CD4-positive, alpha-beta memory T cell (primary cell): ENCODE measurements around the gene CPSF6. TPM values are rescaled to one million over a fixed set of nuclear protein-coding genes. Genes with fewer than 3 reads are reported as not detected.

ENCODE experiments used
- CTCF ChIA-PET: fragments of 350-600 bp; sonication (Branson Sonifier 250); formaldehyde crosslinking; loops from one replicate; lab custom pipeline; 2021; ENCODE audit warnings: inconsistent platforms; ENCODE audit not compliant: partially characterized antibody; lab: Charles Lee
- POLR2A ChIA-PET: fragments of 350-600 bp; sonication (Branson Sonifier 250); formaldehyde crosslinking; loops from one replicate; lab custom pipeline; 2021; ENCODE audit not compliant: partially characterized antibody; lab: Charles Lee
- DNase-seq, 5 donors: peaks; one replicate each; pipeline versions ENCODE4 v3.0.0 to v3.0.0-alpha.2; 2020 to 2022; ENCODE audit warnings: mixed read lengths in 1 of 5
- H3K27ac ChIP-seq: one replicate; pipeline ENCODE4 v1.7.0; 2013; ENCODE audit warnings: low read depth, low read length
- H3K27me3 ChIP-seq: 2 replicates; pipeline ENCODE4 v1.7.0; 2013; ENCODE audit warnings: mild to moderate bottlenecking, low read length, moderate library complexity; ENCODE audit not compliant: insufficient read depth
- H3K36me3 ChIP-seq: 2 replicates; pipeline ENCODE4 v1.7.0; 2013; ENCODE audit warnings: mild to moderate bottlenecking, low read length, moderate library complexity; ENCODE audit not compliant: insufficient read depth
- H3K4me1 ChIP-seq: 2 replicates; pipeline ENCODE4 v1.7.0; 2013; ENCODE audit warnings: mild to moderate bottlenecking, low read length, moderate library complexity; ENCODE audit not compliant: insufficient read depth
- H3K4me3 ChIP-seq, 2 donors: one replicate each; pipeline ENCODE4 v1.7.0; 2013; ENCODE audit warnings: low read length in 2 of 2, mild to moderate bottlenecking in 1 of 2
- H3K9me3 ChIP-seq, 2 donors: one replicate each; pipeline ENCODE4 v1.7.0; 2013; ENCODE audit warnings: low read length in 2 of 2, control low read depth in 1 of 2; ENCODE audit not compliant: control insufficient read depth in 1 of 2
- H3K27ac Mint-ChIP-seq, 7 donors: one replicate each; pipeline ENCODE4 v1.8.0; 2020 to 2021; ENCODE audit warnings: mixed read lengths in 7 of 7, mild to moderate bottlenecking in 6 of 7, inconsistent platforms in 3 of 7, moderate library complexity in 3 of 7
- H3K27me3 Mint-ChIP-seq, 2 donors: one replicate each; pipeline ENCODE4 v1.8.0; 2020 to 2021; ENCODE audit warnings: mixed read lengths in 2 of 2
- H3K36me3 Mint-ChIP-seq, 2 donors: one replicate each; pipeline ENCODE4 v1.8.0; 2020 to 2021; ENCODE audit warnings: mixed read lengths in 2 of 2, inconsistent platforms in 1 of 2, mild to moderate bottlenecking in 1 of 2
- H3K4me1 Mint-ChIP-seq, 4 donors: one replicate each; pipeline ENCODE4 v1.8.0; 2020 to 2021; ENCODE audit warnings: mixed read lengths in 4 of 4, mild to moderate bottlenecking in 1 of 4
- H3K4me3 Mint-ChIP-seq, 8 donors: one replicate each; pipeline ENCODE4 v1.8.0; 2020 to 2021; ENCODE audit warnings: mixed read lengths in 8 of 8, mild to moderate bottlenecking in 7 of 8, moderate library complexity in 6 of 8, inconsistent platforms in 3 of 8
- H3K9me3 Mint-ChIP-seq, 8 donors: one replicate each; pipeline ENCODE4 v1.8.0; 2020 to 2021; ENCODE audit warnings: mixed read lengths in 8 of 8, mild to moderate bottlenecking in 5 of 8, inconsistent platforms in 3 of 8, moderate library complexity in 1 of 8
- intact Hi-C: fragments of 100-400 bp; cut with micrococcal nuclease; formaldehyde crosslinking; loops from one replicate; pipeline ENCODE4 v1.15.1; 2023
- polyA plus RNA-seq, 2 donors: library from polyadenylated mRNA; unstranded; fragments of 300-500 nt; fragmentation: Illumina TruSeq; gene quantifications; one replicate each; pipeline ENCODE4 v1.2.3, GENCODE V29; 2021
- total RNA-seq, 2 experiments: library from RNA; stranded (reverse); gene quantifications; one replicate each; pipeline ENCODE4 v1.2.3, GENCODE V29; 2021

Gene CPSF6
- total and polyA plus RNA-seq, 4 experiments from 2014 or later = 55.7 to 120 (median 84.9) TPM

- no peaks in the 10 kb centered on the region for H3K9me3 Mint-ChIP-seq
- no peak for DNase-seq
- no peak overlapping the region for H3K4me3 ChIP-seq
- H3K4me1 ChIP-seq = no peaks in the 10 kb centered on the region
- CTCF ChIA-PET = interaction anchor here (1.8 kb wide), 1 partner anchor 57 kb away, joined by 4 read pairs; no protein-coding TSS in a partner anchor
- no peaks in the 10 kb centered on the region for H3K27me3 Mint-ChIP-seq
- no peaks in the 10 kb centered on the region for H3K4me1 Mint-ChIP-seq
- intact Hi-C loops = no loop called here
- no peak overlapping the region for H3K27ac Mint-ChIP-seq
- H3K9me3 ChIP-seq = no peaks in the 10 kb centered on the region
- H3K36me3 ChIP-seq = no peaks in the 10 kb centered on the region
- H3K27ac ChIP-seq = no peak overlapping the region
- POLR2A ChIA-PET = interaction anchor here (0.6 kb wide), 1 partner anchor 1928 kb away, joined by 3 read pairs; no protein-coding TSS in a partner anchor
- H3K27me3 ChIP-seq = no peaks in the 10 kb centered on the region
- H3K36me3 Mint-ChIP-seq = no peaks in the 10 kb centered on the region
- H3K4me3 Mint-ChIP-seq = no peak overlapping the region
Measured at GRCh38 chr12:69214169-69214568, 25.2 kb upstream of the CPSF6 start.

- no peak for DNase-seq
- Mint-ChIP-seq H3K9me3 (peaks cover 0 to 3% (median 0%) of the 10 kb centered on the region in 8 donors), H3K27me3 (peaks cover 0 to 2% of the 10 kb centered on the region in 2 donors), H3K4me3 (no peak overlapping the region), H3K36me3 (no peaks in the 10 kb centered on the region), H3K4me1 (no peaks in the 10 kb centered on the region), H3K27ac (no peak overlapping the region)
- Histone ChIP-seq H3K4me1 (no peaks in the 10 kb centered on the region), H3K27ac (no peak overlapping the region), H3K9me3 (no peaks in the 10 kb centered on the region), H3K4me3 (no peak overlapping the region), H3K27me3 (no peaks in the 10 kb centered on the region), H3K36me3 (no peaks in the 10 kb centered on the region)
- CTCF ChIA-PET = interaction anchor here (1.9 kb wide), 1 partner anchor 29 kb away, joined by 6 read pairs; no protein-coding TSS in a partner anchor
- intact Hi-C loops = no loop called here
- POLR2A ChIA-PET = no interaction called here
Measured at GRCh38 chr12:69225251-69225910, 14.0 kb upstream of the CPSF6 start.

GRCh38 chr12:69231479-69231878 is 7.9 kb upstream of the CPSF6 start:
- Mint-ChIP-seq H3K27ac (no peak overlapping the region), H3K4me1 (no peaks in the 10 kb centered on the region)
- CTCF ChIA-PET = interaction anchor here (4.6 kb wide), 1 partner anchor 75 kb away, joined by 17 read pairs; no protein-coding TSS in a partner anchor

GRCh38 chr12:69238589-69239351 is 599 bp upstream of the CPSF6 start:
- Histone ChIP-seq H3K9me3 (no peaks in the 10 kb centered on the region), H3K36me3 (no peaks in the 10 kb centered on the region), H3K27ac (peak overlapping the region; percentile 89), H3K4me3 (peak overlapping the region; percentile 37 to 60), H3K4me1 (peaks cover 48% of the 10 kb centered on the region), H3K27me3 (no peaks in the 10 kb centered on the region)
- H3K27me3 Mint-ChIP-seq = no peaks in the 10 kb centered on the region
- H3K9me3 Mint-ChIP-seq = no peaks in the 10 kb centered on the region
- H3K36me3 Mint-ChIP-seq = peaks cover 2 to 24% of the 10 kb centered on the region in 2 donors
- DNase-seq = no peak
- H3K4me1 Mint-ChIP-seq = peaks cover 36 to 57% (median 44%) of the 10 kb centered on the region in 4 donors
- ChIA-PET CTCF (interaction anchor here (0.7 to 1.1 kb wide), 2 partner anchors 11 to 82 kb away, joined by 3 to 5 read pairs; no protein-coding TSS in a partner anchor), POLR2A (interaction anchor here (1.0 to 4.4 kb wide), 7 partner anchors 11 to 431 kb away, joined by 3 to 31 read pairs (median 8); partner anchors contain the start of gene MDM2)
- H3K27ac Mint-ChIP-seq = peak overlapping the region; percentile 95 to 100 (median 98)
- H3K4me3 Mint-ChIP-seq = peak overlapping the region; percentile 81 to 94 (median 92)
- intact Hi-C loops = loop anchor here (1.0 to 5.0 kb wide), 9 partner anchors 16 to 1970 kb away; partner anchors contain the start of genes CAND1, CCT2, CNOT2 and MDM1

More at GRCh38 chr12:69231479-69231878, 7.9 kb upstream of the CPSF6 start:
- intact Hi-C loops = no loop called here
- Mint-ChIP-seq H3K9me3 (peaks cover 7 to 26% (median 12%) of the 10 kb centered on the region in 8 donors), H3K27me3 (no peaks in the 10 kb centered on the region), H3K36me3 (peaks cover 6 to 19% of the 10 kb centered on the region in 2 donors), H3K4me3 (no peak overlapping the region)
- POLR2A ChIA-PET = no interaction called here
- H3K4me1 ChIP-seq = no peaks in the 10 kb centered on the region
- no peak overlapping the region for H3K27ac ChIP-seq
- H3K27me3 ChIP-seq = no peaks in the 10 kb centered on the region
- no peak for DNase-seq
- H3K36me3 ChIP-seq = no peaks in the 10 kb centered on the region
- peaks cover 0 to 3% of the 10 kb centered on the region in 2 donors for H3K9me3 ChIP-seq
- H3K4me3 ChIP-seq = no peak overlapping the region

GRCh38 chr12:69239922-69240630 is 707 bp downstream of the CPSF6 start:
- Histone ChIP-seq H3K27me3 (no peaks in the 10 kb centered on the region), H3K36me3 (no peaks in the 10 kb centered on the region), H3K4me3 (peak overlapping the region; percentile 60 to 94), H3K27ac (peak overlapping the region; percentile 89), H3K9me3 (no peaks in the 10 kb centered on the region), H3K4me1 (peaks cover 53% of the 10 kb centered on the region)
- intact Hi-C loops = loop anchor here (1.0 to 5.0 kb wide), 9 partner anchors 14 to 1971 kb away; partner anchors contain the start of genes CAND1, CCT2, CNOT2 and MDM1
- POLR2A ChIA-PET = interaction anchor here (1.0 to 4.4 kb wide), 8 partner anchors 10 to 432 kb away, joined by 3 to 31 read pairs (median 7); partner anchors contain the start of genes FRS2 and MDM2
- Mint-ChIP-seq H3K27me3 (no peaks in the 10 kb centered on the region), H3K9me3 (no peaks in the 10 kb centered on the region), H3K36me3 (peaks cover 0 to 24% of the 10 kb centered on the region in 2 donors), H3K27ac (peak overlapping the region; percentile 90 to 100 (median 99)), H3K4me3 (peak overlapping the region; percentile 96 to 100 (median 98)), H3K4me1 (peaks cover 38 to 63% (median 51%) of the 10 kb centered on the region in 4 donors)
- CTCF ChIA-PET = interaction anchor here (0.6 to 5.5 kb wide), 5 partner anchors 10 to 84 kb away, joined by 3 to 45 read pairs (median 5); no protein-coding TSS in a partner anchor
- peak; percentile 37 to 70 (median 53) for DNase-seq

- Mint-ChIP-seq H3K4me3 (peak overlapping the region; percentile 96 to 100 (median 98)), H3K27ac (peak overlapping the region; percentile 90 to 100 (median 99)), H3K36me3 (peaks cover 0 to 24% of the 10 kb centered on the region in 2 donors), H3K9me3 (no peaks in the 10 kb centered on the region), H3K4me1 (peaks cover 42 to 69% (median 57%) of the 10 kb centered on the region in 4 donors), H3K27me3 (no peaks in the 10 kb centered on the region)
- ChIA-PET CTCF (interaction anchor here (4.5 to 5.5 kb wide), 2 partner anchors 13 to 85 kb away, joined by 33 to 45 read pairs; no protein-coding TSS in a partner anchor), POLR2A (interaction anchor here (1.1 to 4.4 kb wide), 5 partner anchors 9 to 230 kb away, joined by 4 to 31 read pairs (median 8); partner anchors contain the start of gene FRS2)
- DNase-seq = peak in 4 of 5 donors; percentile 36 to 60 (median 47)
- intact Hi-C loops = no loop called here
- H3K4me3 ChIP-seq = peak overlapping the region; percentile 60 to 94
- H3K4me1 ChIP-seq = peaks cover 58% of the 10 kb centered on the region
- H3K27ac ChIP-seq = peak overlapping the region; percentile 89
- no peaks in the 10 kb centered on the region for H3K9me3 ChIP-seq
- H3K36me3 ChIP-seq = no peaks in the 10 kb centered on the region
- no peaks in the 10 kb centered on the region for H3K27me3 ChIP-seq
Measured at GRCh38 chr12:69240631-69240995, 1.2 kb downstream of the CPSF6 start.
